Measurements from ENCODE around the gene KCNG1. TPM values are rescaled to one million over a fixed set of nuclear protein-coding genes. Genes with fewer than 3 reads are reported as not detected.

KCNG1 gene
- total RNA-seq, 4 donors from 2014 or later: 2.2 to 10.4 (median 6.1) TPM

- TF ChIP-seq, protein P1, sequence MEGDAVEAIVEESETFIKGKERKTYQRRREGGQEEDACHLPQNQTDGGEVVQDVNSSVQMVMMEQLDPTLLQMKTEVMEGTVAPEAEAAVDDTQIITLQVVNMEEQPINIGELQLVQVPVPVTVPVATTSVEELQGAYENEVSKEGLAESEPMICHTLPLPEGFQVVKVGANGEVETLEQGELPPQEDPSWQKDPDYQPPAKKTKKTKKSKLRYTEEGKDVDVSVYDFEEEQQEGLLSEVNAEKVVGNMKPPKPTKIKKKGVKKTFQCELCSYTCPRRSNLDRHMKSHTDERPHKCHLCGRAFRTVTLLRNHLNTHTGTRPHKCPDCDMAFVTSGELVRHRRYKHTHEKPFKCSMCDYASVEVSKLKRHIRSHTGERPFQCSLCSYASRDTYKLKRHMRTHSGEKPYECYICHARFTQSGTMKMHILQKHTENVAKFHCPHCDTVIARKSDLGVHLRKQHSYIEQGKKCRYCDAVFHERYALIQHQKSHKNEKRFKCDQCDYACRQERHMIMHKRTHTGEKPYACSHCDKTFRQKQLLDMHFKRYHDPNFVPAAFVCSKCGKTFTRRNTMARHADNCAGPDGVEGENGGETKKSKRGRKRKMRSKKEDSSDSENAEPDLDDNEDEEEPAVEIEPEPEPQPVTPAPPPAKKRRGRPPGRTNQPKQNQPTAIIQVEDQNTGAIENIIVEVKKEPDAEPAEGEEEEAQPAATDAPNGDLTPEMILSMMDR (IDR thresholded peaks at IDR 0.05): no peak
- no peak for TF ChIP-seq POLR2A (IDR thresholded peaks at IDR 0.05)
- Histone ChIP-seq H3K9me3 (no peaks in the 10 kb centered on the region), H3K4me1 (peaks cover 19 to 63% (median 31%) of the 10 kb centered on the region in 3 donors), H3K27ac (peak overlapping the region in 2 of 4 donors; percentile 92 to 93), H3K27me3 (no peaks in the 10 kb centered on the region), H3K36me3 (peaks cover 0 to 51% (median 3%) of the 10 kb centered on the region in 3 donors), H3K4me3 (peak overlapping the region; percentile 70 to 97 (median 89))
- intact Hi-C loops (cut with DNase I): no loop called here
- WGBS, 2 donors: 9 to 13% methylated on average over 7 of the region's 7 CpGs
- no peak for DNase-seq
These were observed 65.6 kb downstream of the KCNG1 start for GRCh38 chr20:50957276-50957675.

DNA sequence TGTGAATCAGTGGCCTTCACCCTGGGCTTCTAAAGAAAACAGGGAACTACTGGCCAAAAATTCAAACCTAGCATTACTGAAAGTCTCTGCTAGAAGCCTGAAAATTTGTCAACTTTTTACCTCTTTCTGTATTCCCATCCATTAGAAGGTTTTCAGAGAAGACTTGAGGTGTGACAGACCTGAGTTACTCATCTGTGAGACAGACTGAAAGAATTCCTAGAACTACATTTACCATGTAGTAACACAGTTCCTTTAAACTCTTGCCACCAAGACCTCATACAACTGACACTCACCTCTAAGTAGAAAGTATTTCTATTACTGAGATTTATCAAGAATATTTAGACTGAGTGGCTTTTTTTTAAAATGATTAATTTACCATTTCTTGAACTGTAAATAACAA, 69.1 kb downstream of the KCNG1 start:
- no peak for DNase-seq
- TF ChIP-seq, protein P1 (IDR thresholded peaks at IDR 0.05): no peak
- TF ChIP-seq POLR2A (IDR thresholded peaks at IDR 0.05): no peak
- intact Hi-C loops (cut with DNase I): no loop called here
- peaks cover 8 to 34% (median 13%) of the 10 kb centered on the region in 3 donors for H3K4me1 ChIP-seq
- H3K4me3 ChIP-seq: no peak overlapping the region
- no peak overlapping the region for H3K27ac ChIP-seq
- H3K9me3 ChIP-seq: no peaks in the 10 kb centered on the region
- H3K36me3 ChIP-seq: peaks cover 0 to 68% (median 13%) of the 10 kb centered on the region in 3 donors
- H3K27me3 ChIP-seq: no peaks in the 10 kb centered on the region

Other genes with a start within 250 kb of the KCNG1 start
- 1 to 10 TPM in 1 of 4 donors, under 1 TPM in 3; 0.18 to 2.3 (median 0.54) TPM for gene BCAS4, start 228.0 kb downstream of the KCNG1 start, total RNA-seq
- 10 to 100 TPM; 29.2 to 47.5 (median 32.8) TPM for gene ADNP, start 91.7 kb downstream of the KCNG1 start, total RNA-seq
- 10 to 100 TPM; 28.7 to 62.0 (median 57.0) TPM for gene DPM1, start 64.6 kb downstream of the KCNG1 start, total RNA-seq
- gene MOCS3, start 64.3 kb downstream of the KCNG1 start, total RNA-seq: 1 to 10 TPM; 4.1 to 6.7 (median 5.4) TPM

Measured in esophagus squamous epithelium (tissue), 5 donors.